Stimulated activated CD4-positive, alpha-beta T cell treated with anti-CD3 and anti-CD28 coated beads, Interleukin-4, amount 100 ng/mL, for 4 hours (primary cell): ENCODE measurements around the gene CEACAM8.
"Not testable (repeated sequence)": the region's sequence is repeated elsewhere in the genome, so short reads cannot be mapped to it uniquely, and the experiment has no call there.

Experiments used
- DNase-seq, 2 experiments: peaks; one replicate each; pipeline ENCODE4 v3.0.0-alpha.2; 2020

CEACAM8 gene

DNA sequence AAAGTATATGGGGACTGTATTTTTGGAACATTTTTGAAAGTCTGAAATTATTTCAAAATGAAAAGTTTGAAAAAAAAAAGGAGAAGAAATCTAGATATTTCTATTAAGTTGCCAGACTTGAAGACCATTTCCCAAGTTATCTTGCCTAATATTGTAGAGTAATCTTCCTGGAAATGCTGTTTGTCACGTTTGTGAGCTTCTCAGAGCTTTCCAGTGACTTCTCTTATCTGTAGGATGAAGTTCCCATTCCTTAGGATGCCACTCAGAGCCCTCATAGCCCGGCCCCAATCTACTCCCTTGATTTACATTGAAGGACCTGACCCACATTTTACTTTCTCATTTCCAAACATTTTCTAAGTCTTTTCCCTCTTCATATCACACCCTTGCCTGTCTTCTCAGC, 23.6 kb downstream of the CEACAM8 start:
- no peak for DNase-seq

DNA sequence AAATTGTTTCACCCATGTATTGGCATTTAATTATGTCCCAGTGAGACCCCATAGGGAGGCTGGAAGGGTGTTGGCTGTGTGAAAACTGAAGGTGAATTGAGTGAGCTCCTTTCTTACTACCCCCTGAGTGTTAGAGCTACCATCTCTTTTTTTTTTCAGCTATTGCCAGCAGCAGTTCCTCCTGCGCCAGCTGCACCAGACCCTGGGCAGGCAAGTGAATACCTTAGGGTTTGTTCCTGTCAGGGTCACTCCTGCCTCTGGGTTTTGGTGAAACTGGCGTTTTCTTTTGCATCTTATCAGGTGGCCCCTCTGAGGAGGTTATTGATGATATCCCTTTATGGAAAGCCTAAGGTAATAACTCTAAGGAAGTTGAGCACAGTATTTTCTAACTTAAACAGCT, 25.5 kb downstream of the CEACAM8 start:
- DNase-seq, result no peak

- DNase-seq, result no peak
These were observed 26.7 kb downstream of the CEACAM8 start for GRCh38 chr19:42568006-42568405.

GRCh38 chr19:42567567-42567966, 27.2 kb downstream of the CEACAM8 start:
- no peak for DNase-seq

GRCh38 chr19:42563352-42564210, 31.1 kb downstream of the CEACAM8 start:
- no peak for DNase-seq

- no peak for DNase-seq
These were observed 33.2 kb downstream of the CEACAM8 start for GRCh38 chr19:42561512-42561911.

- DNase-seq, result no peak
These were observed 34.0 kb downstream of the CEACAM8 start for GRCh38 chr19:42560731-42561130.

GRCh38 chr19:42558450-42559150, 36.1 kb downstream of the CEACAM8 start:
- no peak for DNase-seq

DNA sequence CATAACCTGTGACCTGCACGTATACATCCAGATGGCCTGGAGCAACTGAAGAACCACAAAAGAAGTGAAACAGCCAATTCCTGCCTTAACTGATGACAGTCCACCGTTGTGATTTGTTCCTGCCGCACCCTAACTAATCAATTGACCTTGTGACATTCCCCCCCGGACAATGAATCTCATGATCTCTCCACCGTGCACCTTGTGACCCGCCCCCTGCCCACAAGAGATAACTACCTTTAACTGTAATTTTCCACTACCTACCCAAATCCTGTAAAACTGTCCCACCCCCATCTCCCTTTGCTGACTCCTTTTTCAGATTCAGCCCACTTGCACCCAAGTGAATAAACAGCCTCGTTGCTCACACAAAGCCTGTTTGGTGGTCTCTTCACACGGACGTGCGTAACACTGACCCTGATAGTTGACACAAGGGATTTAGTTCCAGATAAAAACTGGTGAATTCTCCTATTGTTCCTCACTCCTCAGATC, 37.3 kb downstream of the CEACAM8 start:
- not testable (repeated sequence) for DNase-seq

DNA sequence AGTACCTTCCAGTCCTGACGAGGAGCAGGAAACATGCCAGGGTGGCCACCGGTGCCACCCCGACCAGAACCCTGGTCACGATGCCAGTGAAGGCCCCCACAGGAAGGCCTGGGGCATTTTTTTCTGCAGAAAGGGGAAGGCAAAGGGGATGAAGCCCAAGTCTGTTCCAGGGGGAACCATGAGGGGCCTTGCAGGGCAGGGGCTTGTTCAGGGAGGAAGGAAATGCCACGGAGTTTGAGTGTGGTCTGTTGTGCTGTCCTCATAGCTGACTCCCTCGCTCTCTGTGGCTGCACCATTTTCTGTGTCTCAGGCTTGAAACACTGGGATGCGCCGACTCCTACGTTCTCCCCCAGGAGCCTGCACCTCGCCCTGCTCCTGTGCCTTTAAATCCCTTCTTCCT, 38.9 kb downstream of the CEACAM8 start:
- DNase-seq, result no peak

DNA sequence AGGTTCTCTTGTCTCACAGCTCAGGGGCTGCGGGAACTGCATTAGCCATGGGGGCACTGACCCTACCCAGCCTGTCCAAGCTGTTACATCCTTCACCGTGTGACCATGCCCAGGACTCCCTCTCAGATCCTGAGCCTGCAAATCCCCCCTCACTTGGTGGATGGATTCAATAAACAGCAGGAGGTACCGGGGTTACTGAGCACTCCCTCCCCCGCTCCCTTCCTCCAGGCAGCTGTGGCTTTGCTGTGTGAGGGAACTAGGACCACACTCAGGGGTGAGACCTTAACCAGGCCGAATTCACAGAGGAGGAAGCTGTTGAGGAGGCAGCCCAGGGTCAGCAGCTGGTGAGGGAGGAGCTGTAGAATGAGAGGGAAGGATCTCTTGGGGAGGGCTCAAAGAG, 39.4 kb downstream of the CEACAM8 start:
- DNase-seq, result no peak

GRCh38 chr19:42554046-42554575, 40.6 kb downstream of the CEACAM8 start:
- DNase-seq, result no peak

- no peak for DNase-seq
These were observed 41.3 kb downstream of the CEACAM8 start for GRCh38 chr19:42553292-42554045.

DNA sequence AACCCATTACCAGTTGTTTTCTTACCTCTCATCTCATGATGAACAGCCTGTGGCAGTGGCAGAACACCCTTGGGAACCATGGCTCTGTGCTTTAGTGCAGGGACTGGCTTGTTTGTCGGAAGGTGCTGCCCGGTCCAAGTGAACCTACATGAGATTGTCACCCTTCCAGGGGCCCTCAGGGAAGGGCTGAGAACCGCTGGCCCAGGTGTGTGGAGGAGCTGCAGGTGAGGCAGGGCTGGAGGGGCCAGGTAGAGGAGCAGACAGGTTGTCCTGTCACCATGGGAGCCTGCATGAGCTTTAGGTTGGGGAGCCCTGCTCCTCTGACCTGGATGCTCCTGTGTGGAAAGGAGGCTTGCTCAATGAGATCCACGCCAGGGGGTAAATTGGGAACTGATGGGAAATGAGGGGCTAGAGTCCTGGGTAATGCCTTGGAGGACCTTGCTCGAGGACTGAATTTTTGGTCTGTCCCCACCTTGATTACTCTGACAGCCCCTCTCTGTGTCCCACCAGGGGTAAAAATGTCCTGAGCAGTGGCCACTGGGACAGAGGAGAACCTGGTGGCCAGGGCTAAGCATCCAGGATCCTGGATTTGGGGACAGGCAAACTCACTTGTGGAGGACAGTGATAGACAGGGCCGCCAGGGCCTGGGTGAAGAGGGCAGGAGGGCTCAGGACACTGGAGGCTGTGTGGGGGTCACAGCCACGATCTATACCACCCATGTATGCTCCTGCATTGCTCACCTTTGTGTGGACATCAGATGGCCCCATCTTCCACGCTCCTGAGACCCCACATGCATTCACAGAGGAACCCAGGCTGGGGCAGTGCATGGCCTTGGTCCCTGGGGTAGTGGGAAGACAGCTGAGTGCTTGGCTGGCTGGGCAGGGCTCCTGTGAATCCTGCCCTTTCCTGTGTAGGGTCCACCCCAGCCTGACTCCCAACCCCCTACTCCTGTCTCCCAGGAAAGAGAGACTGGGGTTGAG, 42.3 kb downstream of the CEACAM8 start:
- DNase-seq, result no peak

- DNase-seq, result not testable (repeated sequence)
These were observed 44.2 kb downstream of the CEACAM8 start for GRCh38 chr19:42550521-42550920.

GRCh38 chr19:42549067-42549466, 45.7 kb downstream of the CEACAM8 start:
- DNase-seq, result not testable (repeated sequence)

- DNase-seq, result no peak
These were observed 46.2 kb downstream of the CEACAM8 start for GRCh38 chr19:42548552-42548951.

GRCh38 chr19:42547929-42548328, 46.8 kb downstream of the CEACAM8 start:
- no peak for DNase-seq

GRCh38 chr19:42546831-42547500, 47.8 kb downstream of the CEACAM8 start:
- no peak for DNase-seq

- DNase-seq, result no peak
These were observed 50.6 kb downstream of the CEACAM8 start for GRCh38 chr19:42544146-42544545.

- no peak for DNase-seq
These were observed 51.9 kb downstream of the CEACAM8 start for GRCh38 chr19:42542791-42543190.
